ENCODE results near the gene WDR59. TPM values are rescaled to one million over a fixed set of nuclear protein-coding genes. Genes with fewer than 3 reads are reported as not detected.
A peak's percentile ranks its signal among the peaks of the same experiment; 100 is the strongest.
"Not testable (repeated sequence)": the region's sequence is repeated elsewhere in the genome, so short reads cannot be mapped to it uniquely, and the experiment has no call there.

The WDR59 gene
- total RNA-seq, 1 donor, result 44.2 TPM

GRCh38 chr16:74909665-74910064, 75.3 kb downstream of the WDR59 start:
- DNase-seq (ENCODE audit: low read depth in 2 of 3, low spot score in 2 of 3), result no peak

GRCh38 chr16:74908759-74909158, 76.2 kb downstream of the WDR59 start:
- DNase-seq (ENCODE audit: low read depth in 2 of 3, low spot score in 2 of 3), result not testable (repeated sequence)

- DNase-seq (ENCODE audit: low read depth in 2 of 3, low spot score in 2 of 3), result no peak
Measured at GRCh38 chr16:74903901-74904678, 80.8 kb downstream of the WDR59 start.

GRCh38 chr16:74903120-74903519, 81.8 kb downstream of the WDR59 start:
- no peak for DNase-seq (ENCODE audit: low read depth in 2 of 3, low spot score in 2 of 3)

GRCh38 chr16:74902161-74902560, 82.8 kb downstream of the WDR59 start:
- no peak for DNase-seq (ENCODE audit: low read depth in 2 of 3, low spot score in 2 of 3)

- no peak for DNase-seq (ENCODE audit: low read depth in 2 of 3, low spot score in 2 of 3)
Measured at GRCh38 chr16:74901606-74902005, 83.3 kb downstream of the WDR59 start.

GRCh38 chr16:74899816-74900215, 85.1 kb downstream of the WDR59 start:
- DNase-seq (ENCODE audit: low read depth in 2 of 3, low spot score in 2 of 3), result no peak

GRCh38 chr16:74898659-74899058, 86.3 kb downstream of the WDR59 start:
- DNase-seq (ENCODE audit: low read depth in 2 of 3, low spot score in 2 of 3), result no peak

GRCh38 chr16:74896389-74897370, 88.2 kb downstream of the WDR59 start:
- no peak for DNase-seq (ENCODE audit: low read depth in 2 of 3, low spot score in 2 of 3)

- DNase-seq (ENCODE audit: low read depth in 2 of 3, low spot score in 2 of 3), result no peak
Measured at GRCh38 chr16:74893541-74893940, 91.4 kb downstream of the WDR59 start.

- DNase-seq (ENCODE audit: low read depth in 2 of 3, low spot score in 2 of 3), result no peak
Measured at GRCh38 chr16:74892574-74893461, 92.1 kb downstream of the WDR59 start.

- DNase-seq (ENCODE audit: low read depth in 2 of 3, low spot score in 2 of 3), result no peak
Measured at GRCh38 chr16:74888888-74889287, 96.0 kb downstream of the WDR59 start.

- no peak for DNase-seq (ENCODE audit: low read depth in 2 of 3, low spot score in 2 of 3)
Measured at GRCh38 chr16:74888232-74888862, 96.6 kb downstream of the WDR59 start.

- no peak for DNase-seq (ENCODE audit: low read depth in 2 of 3, low spot score in 2 of 3)
Measured at GRCh38 chr16:74887084-74887483, 97.8 kb downstream of the WDR59 start.

- DNase-seq (ENCODE audit: low read depth in 2 of 3, low spot score in 2 of 3), result no peak
Measured at GRCh38 chr16:74877706-74878105, 107.2 kb downstream of the WDR59 start.

GRCh38 chr16:74874912-74875546, 109.9 kb downstream of the WDR59 start:
- no peak for DNase-seq (ENCODE audit: low read depth in 2 of 3, low spot score in 2 of 3)

- DNase-seq (ENCODE audit: low read depth in 2 of 3, low spot score in 2 of 3), result no peak
Measured at GRCh38 chr16:74874123-74874522, 110.8 kb downstream of the WDR59 start.

GRCh38 chr16:74872302-74872701, 112.6 kb downstream of the WDR59 start:
- no peak for DNase-seq (ENCODE audit: low read depth in 2 of 3, low spot score in 2 of 3)

GRCh38 chr16:74871608-74872007, 113.3 kb downstream of the WDR59 start:
- no peak for DNase-seq (ENCODE audit: low read depth in 2 of 3, low spot score in 2 of 3)

GRCh38 chr16:74868501-74868900, 116.4 kb downstream of the WDR59 start:
- DNase-seq (ENCODE audit: low read depth in 2 of 3, low spot score in 2 of 3), result peak in 1 of 3 donors; percentile 10

Data from hematopoietic multipotent progenitor cell (in vitro differentiated cells).